ENCODE results near the gene GPC4.

DNA sequence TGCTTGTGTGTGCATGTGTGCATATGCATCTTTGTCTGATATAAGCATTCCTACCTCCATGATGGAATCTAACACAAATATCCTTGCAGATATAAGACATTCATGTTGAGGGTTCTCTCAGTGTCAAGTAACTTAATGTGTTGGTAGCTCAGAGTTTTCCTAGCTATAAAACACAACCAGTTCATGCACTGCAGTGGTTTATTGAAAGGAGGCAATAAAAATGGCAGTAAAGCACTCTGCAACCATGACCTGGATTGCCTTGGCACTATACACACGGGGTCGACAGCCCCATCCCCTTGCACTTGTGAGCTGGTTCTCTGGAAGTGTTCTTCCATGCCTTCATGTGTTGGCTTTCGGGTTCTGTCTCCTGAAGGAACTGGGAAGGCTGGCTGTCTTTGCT lies 38.9 kb downstream of the GPC4 start:
- TF ChIP-seq POLR2AphosphoS5 (IDR thresholded peaks at IDR 0.05; ENCODE audit: insufficient read depth, low read depth, low read length) (no peak), EZH2 (IDR thresholded peaks at IDR 0.05; ENCODE audit: borderline replicate concordance, low read depth, low read length, severe bottlenecking) (no peak), MYC (IDR thresholded peaks at IDR 0.05; ENCODE audit: low read depth, low read length) (no peak), POLR2A (IDR thresholded peaks at IDR 0.05; ENCODE audit: low read depth, low read length) (no peak), JUN (IDR thresholded peaks at IDR 0.05; ENCODE audit: borderline replicate concordance, insufficient read depth, insufficient read length, low read depth) (no peak), FOS (IDR thresholded peaks at IDR 0.05; ENCODE audit: borderline replicate concordance, insufficient read depth, low read length) (no peak)
- TF ChIP-seq, protein P1, sequence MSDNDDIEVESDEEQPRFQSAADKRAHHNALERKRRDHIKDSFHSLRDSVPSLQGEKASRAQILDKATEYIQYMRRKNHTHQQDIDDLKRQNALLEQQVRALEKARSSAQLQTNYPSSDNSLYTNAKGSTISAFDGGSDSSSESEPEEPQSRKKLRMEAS (IDR thresholded peaks at IDR 0.05; ENCODE audit: insufficient read depth, insufficient read length) = no peak
- TF ChIP-seq, protein P2, sequence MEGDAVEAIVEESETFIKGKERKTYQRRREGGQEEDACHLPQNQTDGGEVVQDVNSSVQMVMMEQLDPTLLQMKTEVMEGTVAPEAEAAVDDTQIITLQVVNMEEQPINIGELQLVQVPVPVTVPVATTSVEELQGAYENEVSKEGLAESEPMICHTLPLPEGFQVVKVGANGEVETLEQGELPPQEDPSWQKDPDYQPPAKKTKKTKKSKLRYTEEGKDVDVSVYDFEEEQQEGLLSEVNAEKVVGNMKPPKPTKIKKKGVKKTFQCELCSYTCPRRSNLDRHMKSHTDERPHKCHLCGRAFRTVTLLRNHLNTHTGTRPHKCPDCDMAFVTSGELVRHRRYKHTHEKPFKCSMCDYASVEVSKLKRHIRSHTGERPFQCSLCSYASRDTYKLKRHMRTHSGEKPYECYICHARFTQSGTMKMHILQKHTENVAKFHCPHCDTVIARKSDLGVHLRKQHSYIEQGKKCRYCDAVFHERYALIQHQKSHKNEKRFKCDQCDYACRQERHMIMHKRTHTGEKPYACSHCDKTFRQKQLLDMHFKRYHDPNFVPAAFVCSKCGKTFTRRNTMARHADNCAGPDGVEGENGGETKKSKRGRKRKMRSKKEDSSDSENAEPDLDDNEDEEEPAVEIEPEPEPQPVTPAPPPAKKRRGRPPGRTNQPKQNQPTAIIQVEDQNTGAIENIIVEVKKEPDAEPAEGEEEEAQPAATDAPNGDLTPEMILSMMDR (IDR thresholded peaks at IDR 0.05; ENCODE audit: extremely low read depth in 1 of 2, insufficient read depth in 1 of 2, low read depth in 1 of 2, low read length in 2 of 2) = no peak

All from endothelial cell of umbilical vein (primary cell).